LNCAP (cell line): ENCODE results near the gene ZFYVE1.

ENCODE experiments used
- CTCF ChIP-seq: fragments of 450-650 bp; IDR thresholded peaks from 2 replicates; pipeline ENCODE4 v1.5.1; 2017; ENCODE audit warnings: mild to moderate bottlenecking

The ZFYVE1 gene

GRCh38 chr14:72986857-72987256, 40.0 kb downstream of the ZFYVE1 start:
- no peak for TF ChIP-seq CTCF

- TF ChIP-seq CTCF, result no peak
These were observed 40.7 kb downstream of the ZFYVE1 start for GRCh38 chr14:72986214-72986613.

- TF ChIP-seq CTCF, result no peak
These were observed 44.7 kb downstream of the ZFYVE1 start for GRCh38 chr14:72982146-72982708.

GRCh38 chr14:72980863-72981262, 46.0 kb downstream of the ZFYVE1 start:
- TF ChIP-seq CTCF, result no peak

GRCh38 chr14:72978856-72979255, 48.0 kb downstream of the ZFYVE1 start:
- no peak for TF ChIP-seq CTCF

- TF ChIP-seq CTCF, result no peak
These were observed 51.1 kb downstream of the ZFYVE1 start for GRCh38 chr14:72975770-72976169.

- TF ChIP-seq CTCF, result no peak
These were observed 52.2 kb downstream of the ZFYVE1 start for GRCh38 chr14:72974661-72975060.

GRCh38 chr14:72970824-72971434, 56.0 kb downstream of the ZFYVE1 start:
- TF ChIP-seq CTCF, result no peak
